Measurements from ENCODE around the gene FNDC1. TPM values are rescaled to one million over a fixed set of nuclear protein-coding genes. Genes with fewer than 3 reads are reported as not detected.
"Not testable (repeated sequence)": the region's sequence is repeated elsewhere in the genome, so short reads cannot be mapped to it uniquely, and the experiment has no call there.

Gene FNDC1
- total RNA-seq, 1 experiment from 2014 or later: not detected

DNA sequence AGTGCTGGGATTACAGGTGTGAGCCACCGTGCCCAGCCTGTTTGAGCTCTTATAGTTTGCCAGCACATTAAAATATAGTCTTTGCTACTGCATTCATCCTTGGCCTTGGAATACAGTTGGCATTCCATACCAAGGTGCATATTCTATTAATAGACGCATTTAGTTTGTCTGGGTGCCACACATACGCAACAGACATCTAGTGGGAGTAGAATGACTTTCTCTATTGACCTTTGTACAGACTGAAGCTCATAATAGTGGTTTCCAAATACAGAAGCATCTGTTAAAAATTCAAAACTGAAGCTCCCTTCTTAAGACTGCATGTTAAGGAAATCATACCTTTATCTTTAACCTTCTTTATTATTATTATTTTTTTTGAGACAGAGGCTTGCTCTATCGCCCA, 46.7 kb upstream of the FNDC1 start:
- H3K27ac Mint-ChIP-seq (ENCODE audit: unreplicated experiment): no peak overlapping the region
- no peaks in the 10 kb centered on the region for H3K4me1 ChIP-seq
- H3K4me3 Mint-ChIP-seq (ENCODE audit: unreplicated experiment): no peak overlapping the region
- no TSS peak for BruUV-seq (replicated peaks)
- H3K27me3 Mint-ChIP-seq (ENCODE audit: insufficient read depth, unreplicated experiment): peaks cover 23% of the 10 kb centered on the region
- H3K36me3 Mint-ChIP-seq (ENCODE audit: insufficient read depth, unreplicated experiment): no peaks in the 10 kb centered on the region
- no peaks in the 10 kb centered on the region for H3K36me3 ChIP-seq (ENCODE audit: control insufficient read depth, insufficient read depth, low read length)
- POLR2A ChIA-PET: no interaction called here
- TF ChIP-seq CTCF (IDR thresholded peaks at IDR 0.05; ENCODE audit: insufficient read depth in 1 of 2, low read depth in 1 of 2, low read length in 1 of 2, severe bottlenecking in 1 of 2, unreplicated experiment in 1 of 2): no peak
- no peaks in the 10 kb centered on the region for H3K9me3 Mint-ChIP-seq (ENCODE audit: unreplicated experiment)
- no peaks in the 10 kb centered on the region for H3K9me3 ChIP-seq
- intact Hi-C loops (cut with micrococcal nuclease; ENCODE audit: unreplicated experiment): no loop called here
- no peaks in the 10 kb centered on the region for H3K4me1 Mint-ChIP-seq (ENCODE audit: low read depth, unreplicated experiment)
- no peak overlapping the region for H3K4me3 ChIP-seq (ENCODE audit: low read depth, low read length)
- CTCF ChIA-PET: interaction anchor here (1.2 kb wide), 1 partner anchor 12 kb away, joined by 3 read pairs; no protein-coding TSS in a partner anchor
- H3K27me3 ChIP-seq (replicated peaks; ENCODE audit: control insufficient read depth, insufficient read depth, low read length): no peaks in the 10 kb centered on the region
- no peak for DNase-seq

- CTCF ChIA-PET; POLR2A ChIA-PET; intact Hi-C loops (cut with micrococcal nuclease; ENCODE audit: unreplicated experiment); H3K4me1 Mint-ChIP-seq (ENCODE audit: low read depth, unreplicated experiment); H3K4me3 ChIP-seq (ENCODE audit: low read depth, low read length); H3K4me1 ChIP-seq; H3K9me3 Mint-ChIP-seq (ENCODE audit: unreplicated experiment); BruUV-seq (replicated peaks); H3K27me3 ChIP-seq (replicated peaks; ENCODE audit: control insufficient read depth, insufficient read depth, low read length); H3K4me3 Mint-ChIP-seq (ENCODE audit: unreplicated experiment); DNase-seq; H3K36me3 Mint-ChIP-seq (ENCODE audit: insufficient read depth, unreplicated experiment); H3K9me3 ChIP-seq; H3K27ac Mint-ChIP-seq (ENCODE audit: unreplicated experiment); H3K36me3 ChIP-seq (ENCODE audit: control insufficient read depth, insufficient read depth, low read length): not testable (repeated sequence)
- H3K27me3 Mint-ChIP-seq (ENCODE audit: insufficient read depth, unreplicated experiment): peaks cover 23% of the 10 kb centered on the region
These were observed 45.4 kb upstream of the FNDC1 start for GRCh38 chr6:159123831-159124230.

- no peak overlapping the region for H3K4me3 Mint-ChIP-seq (ENCODE audit: unreplicated experiment)
- no peaks in the 10 kb centered on the region for H3K4me1 Mint-ChIP-seq (ENCODE audit: low read depth, unreplicated experiment)
- no peak for DNase-seq
- H3K27me3 ChIP-seq (replicated peaks; ENCODE audit: control insufficient read depth, insufficient read depth, low read length): no peaks in the 10 kb centered on the region
- no peak overlapping the region for H3K27ac Mint-ChIP-seq (ENCODE audit: unreplicated experiment)
- H3K4me3 ChIP-seq (ENCODE audit: low read depth, low read length): no peak overlapping the region
- H3K27me3 Mint-ChIP-seq (ENCODE audit: insufficient read depth, unreplicated experiment): peaks cover 17% of the 10 kb centered on the region
- BruUV-seq (replicated peaks): no TSS peak
- TF ChIP-seq CTCF (IDR thresholded peaks at IDR 0.05; ENCODE audit: insufficient read depth in 1 of 2, low read depth in 1 of 2, low read length in 1 of 2, severe bottlenecking in 1 of 2, unreplicated experiment in 1 of 2): peak in 1 of 2 experiments; percentile 28
- no peaks in the 10 kb centered on the region for H3K36me3 Mint-ChIP-seq (ENCODE audit: insufficient read depth, unreplicated experiment)
- no peaks in the 10 kb centered on the region for H3K9me3 ChIP-seq
- POLR2A ChIA-PET: no interaction called here
- H3K4me1 ChIP-seq: no peaks in the 10 kb centered on the region
- CTCF ChIA-PET: no interaction called here
- intact Hi-C loops (cut with micrococcal nuclease; ENCODE audit: unreplicated experiment): no loop called here
- H3K36me3 ChIP-seq (ENCODE audit: control insufficient read depth, insufficient read depth, low read length): no peaks in the 10 kb centered on the region
- no peaks in the 10 kb centered on the region for H3K9me3 Mint-ChIP-seq (ENCODE audit: unreplicated experiment)
These were observed 44.1 kb upstream of the FNDC1 start for GRCh38 chr6:159125014-159125609.

DNA sequence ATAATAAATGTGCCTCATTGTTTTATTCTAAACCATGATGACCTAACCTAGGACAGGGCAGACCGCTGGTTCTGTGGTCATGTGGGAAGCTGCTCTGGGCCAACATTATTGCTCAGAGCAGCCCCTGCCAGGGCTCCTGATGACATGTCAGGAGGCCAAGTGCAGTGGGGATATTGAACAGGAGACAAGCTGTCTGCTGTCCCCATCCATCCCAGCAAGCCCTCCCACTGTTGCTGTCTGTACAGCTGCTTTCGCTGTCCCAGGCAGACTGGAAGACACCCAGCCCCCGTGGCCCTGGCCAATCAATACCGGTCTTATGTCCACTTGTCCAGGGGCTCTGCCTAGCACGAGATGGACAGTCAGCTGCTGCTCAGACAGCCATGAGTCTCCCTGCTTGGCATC, 43.2 kb upstream of the FNDC1 start:
- Mint-ChIP-seq H3K27me3 (ENCODE audit: insufficient read depth, unreplicated experiment) (peaks cover 11% of the 10 kb centered on the region), H3K36me3 (ENCODE audit: insufficient read depth, unreplicated experiment) (no peaks in the 10 kb centered on the region), H3K4me3 (ENCODE audit: unreplicated experiment) (no peak overlapping the region), H3K4me1 (ENCODE audit: low read depth, unreplicated experiment) (no peaks in the 10 kb centered on the region), H3K9me3 (ENCODE audit: unreplicated experiment) (no peaks in the 10 kb centered on the region), H3K27ac (ENCODE audit: unreplicated experiment) (no peak overlapping the region)
- BruUV-seq (replicated peaks): no TSS peak
- DNase-seq: no peak
- Histone ChIP-seq H3K4me3 (ENCODE audit: low read depth, low read length) (no peak overlapping the region), H3K36me3 (ENCODE audit: control insufficient read depth, insufficient read depth, low read length) (no peaks in the 10 kb centered on the region), H3K9me3 (no peaks in the 10 kb centered on the region), H3K27me3 (replicated peaks; ENCODE audit: control insufficient read depth, insufficient read depth, low read length) (no peaks in the 10 kb centered on the region), H3K4me1 (no peaks in the 10 kb centered on the region)
- ChIA-PET POLR2A (no interaction called here), CTCF (interaction anchor here (1.6 kb wide), 1 partner anchor 8 kb away, joined by 6 read pairs; no protein-coding TSS in a partner anchor)
- no peak for TF ChIP-seq CTCF (IDR thresholded peaks at IDR 0.05; ENCODE audit: insufficient read depth in 1 of 2, low read depth in 1 of 2, low read length in 1 of 2, severe bottlenecking in 1 of 2, unreplicated experiment in 1 of 2)
- intact Hi-C loops (cut with micrococcal nuclease; ENCODE audit: unreplicated experiment): no loop called here
